Stimulated activated naive CD4-positive, alpha-beta T cell (primary cell): ENCODE results near the gene GDPD5.
A peak's percentile ranks its signal among the peaks of the same experiment; 100 is the strongest.

Experiments
- DNase-seq, 6 experiments: peaks; one replicate each; lab custom pipeline; 2025; lab: John Stamatoyannopoulos, UW

Gene GDPD5

GRCh38 chr11:75510723-75511019 is 15.1 kb downstream of the GDPD5 start:
- no peak for DNase-seq

- DNase-seq = no peak
Measured at GRCh38 chr11:75510004-75510722, 15.6 kb downstream of the GDPD5 start.

GRCh38 chr11:75509020-75509720 is 16.6 kb downstream of the GDPD5 start:
- DNase-seq = no peak

DNA sequence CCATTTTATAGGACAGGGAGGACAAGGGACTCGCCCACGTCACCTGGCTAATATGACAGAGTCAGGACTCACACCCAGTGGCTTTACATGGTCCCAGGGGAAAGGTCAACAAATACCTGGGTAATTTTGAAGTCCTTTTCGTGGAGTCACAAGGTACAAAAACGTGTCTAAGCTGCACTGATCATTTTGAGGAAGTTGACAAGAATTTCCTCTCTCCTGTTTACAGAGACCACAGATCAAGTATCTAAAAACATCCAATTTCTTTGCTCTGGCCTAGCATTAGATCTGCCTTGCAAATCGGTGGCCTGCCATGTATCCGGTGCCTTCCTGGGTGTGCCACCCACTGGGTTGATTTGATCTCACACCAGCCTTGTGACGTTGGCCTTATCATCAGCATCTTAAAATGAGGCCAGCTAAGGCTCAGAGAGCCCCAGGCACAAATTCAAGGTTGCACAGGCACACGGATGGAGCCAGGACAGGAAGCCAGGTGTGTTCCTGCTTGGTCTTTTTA is 17.6 kb downstream of the GDPD5 start:
- peak in 4 of 6 experiments; percentile 13 to 41 (median 34) for DNase-seq

DNA sequence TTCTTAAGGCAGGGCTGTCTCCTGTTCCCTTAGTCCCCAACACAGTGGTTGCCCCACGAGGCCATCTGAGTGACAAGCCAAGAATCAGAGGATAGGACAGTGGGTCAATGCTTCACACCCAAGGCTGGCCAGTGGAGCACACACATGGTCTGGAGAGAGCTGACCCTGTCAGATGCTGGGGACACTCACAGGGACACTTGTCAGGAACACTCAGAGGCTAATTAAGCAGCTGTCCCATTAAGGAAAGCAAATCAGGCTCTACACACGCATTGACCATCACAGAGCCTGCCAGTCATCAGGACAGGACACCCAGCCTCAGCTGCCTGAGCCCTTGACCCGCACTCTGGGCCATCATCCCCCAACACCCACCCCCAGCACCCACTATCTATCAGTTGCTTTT is 18.2 kb downstream of the GDPD5 start:
- DNase-seq = no peak

GRCh38 chr11:75506827-75507226 is 18.9 kb downstream of the GDPD5 start:
- no peak for DNase-seq

- DNase-seq = no peak
Measured at GRCh38 chr11:75505916-75506692, 19.6 kb downstream of the GDPD5 start.

DNA sequence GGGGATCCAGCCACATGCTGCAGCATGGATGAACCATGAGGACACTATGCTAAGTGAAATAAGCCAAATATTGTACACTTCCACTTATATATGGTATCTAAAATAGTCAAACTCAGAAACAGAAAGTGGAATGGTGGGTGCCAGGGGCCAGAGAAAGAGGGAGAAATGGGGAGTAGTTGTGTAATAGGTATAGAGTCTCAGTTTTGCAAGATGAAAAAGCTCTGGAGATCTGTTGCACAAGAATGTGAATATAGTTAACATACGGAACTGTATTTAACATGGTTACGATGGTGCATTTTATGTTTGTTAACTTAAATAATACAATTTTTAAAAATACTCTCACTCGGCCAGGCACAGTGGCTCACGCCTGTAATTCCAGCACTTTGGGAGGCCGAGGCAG is 21.2 kb downstream of the GDPD5 start:
- DNase-seq = no peak

DNA sequence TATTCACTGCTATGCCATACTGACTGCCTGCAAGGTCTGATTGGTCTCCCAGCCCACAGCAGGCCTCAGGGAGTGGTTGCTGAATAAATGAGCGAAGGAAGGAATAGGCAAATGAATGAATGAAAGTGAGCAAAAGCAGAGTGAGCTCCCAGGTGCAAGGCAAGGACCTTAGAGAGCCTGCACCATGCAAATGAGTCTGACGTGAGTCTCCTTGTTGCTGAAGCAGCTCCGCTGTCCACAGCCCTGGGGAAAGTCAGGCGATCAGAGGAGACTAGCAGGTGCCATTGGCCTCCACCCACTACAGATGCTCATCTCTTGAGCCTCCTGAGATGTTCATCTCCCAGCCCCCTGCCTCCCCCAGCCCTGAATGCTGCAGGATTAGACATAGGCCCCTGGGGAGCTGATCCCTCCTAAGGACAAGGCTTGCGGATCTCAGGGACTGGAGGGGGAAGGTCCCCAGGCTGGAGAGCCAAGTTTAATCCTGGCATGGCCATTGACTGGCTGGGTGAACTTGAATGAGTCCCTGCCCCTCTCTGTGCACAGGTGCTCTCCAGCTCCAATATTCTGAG is 22.1 kb downstream of the GDPD5 start:
- DNase-seq = no peak

- DNase-seq = no peak
Measured at GRCh38 chr11:75502138-75502537, 23.6 kb downstream of the GDPD5 start.

DNA sequence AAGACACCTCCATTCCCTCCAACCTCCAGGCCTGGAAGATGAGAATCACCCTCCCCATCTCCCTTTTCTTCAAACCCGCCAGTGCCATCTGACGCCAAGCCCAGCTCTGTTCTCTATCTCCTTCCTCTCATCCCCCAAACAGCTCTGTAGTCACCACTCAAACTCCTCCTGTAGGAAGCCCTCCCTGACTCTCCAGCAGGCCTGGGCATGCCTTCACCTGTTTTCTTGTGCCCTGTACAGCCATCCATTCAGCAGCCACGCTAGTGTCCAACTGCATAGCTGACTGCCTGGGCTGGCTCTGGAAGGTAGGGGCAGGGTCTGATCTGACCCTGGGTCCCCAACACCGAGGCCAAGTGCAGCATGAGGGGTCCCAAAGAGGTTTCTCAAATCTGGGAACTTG is 25.0 kb downstream of the GDPD5 start:
- no peak for DNase-seq

DNA sequence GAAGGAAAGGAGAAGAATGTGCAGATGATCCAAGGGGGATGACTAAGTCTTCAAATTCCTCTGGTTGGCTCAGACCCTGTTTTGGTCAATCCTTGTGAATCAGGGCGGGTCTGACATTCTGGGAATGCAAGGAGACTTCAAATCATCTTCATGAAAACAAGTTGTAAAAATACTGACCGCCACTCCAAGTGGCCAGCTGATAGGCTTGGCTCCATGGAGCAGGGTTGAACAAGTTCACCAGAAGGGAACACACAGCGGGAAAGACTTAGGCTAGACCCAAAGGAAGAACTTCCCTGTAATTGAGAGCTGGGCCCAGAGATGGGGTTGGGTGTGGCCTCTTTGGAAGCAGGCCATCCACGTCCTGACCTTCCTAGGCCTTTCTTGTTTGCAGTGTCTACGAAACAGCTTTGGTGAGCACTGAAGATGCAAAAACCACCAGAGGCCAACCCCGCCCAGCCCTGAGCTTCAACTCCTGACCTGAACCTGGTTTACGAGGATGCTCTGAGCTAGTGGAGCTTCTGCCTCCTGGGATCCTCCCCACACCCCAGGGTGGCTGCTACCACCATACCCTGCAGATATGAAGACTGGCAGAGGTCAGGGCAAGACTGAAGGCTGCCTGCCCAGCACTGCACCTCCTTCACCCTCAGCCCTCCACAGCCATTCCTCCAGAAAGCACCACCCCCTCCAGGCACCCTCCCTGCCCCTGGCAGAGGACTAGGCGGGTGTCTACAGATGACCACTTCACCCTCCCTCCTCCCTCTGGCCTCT is 26.1 kb downstream of the GDPD5 start:
- DNase-seq = no peak

GRCh38 chr11:75498556-75499255 is 27.0 kb downstream of the GDPD5 start:
- no peak for DNase-seq

DNA sequence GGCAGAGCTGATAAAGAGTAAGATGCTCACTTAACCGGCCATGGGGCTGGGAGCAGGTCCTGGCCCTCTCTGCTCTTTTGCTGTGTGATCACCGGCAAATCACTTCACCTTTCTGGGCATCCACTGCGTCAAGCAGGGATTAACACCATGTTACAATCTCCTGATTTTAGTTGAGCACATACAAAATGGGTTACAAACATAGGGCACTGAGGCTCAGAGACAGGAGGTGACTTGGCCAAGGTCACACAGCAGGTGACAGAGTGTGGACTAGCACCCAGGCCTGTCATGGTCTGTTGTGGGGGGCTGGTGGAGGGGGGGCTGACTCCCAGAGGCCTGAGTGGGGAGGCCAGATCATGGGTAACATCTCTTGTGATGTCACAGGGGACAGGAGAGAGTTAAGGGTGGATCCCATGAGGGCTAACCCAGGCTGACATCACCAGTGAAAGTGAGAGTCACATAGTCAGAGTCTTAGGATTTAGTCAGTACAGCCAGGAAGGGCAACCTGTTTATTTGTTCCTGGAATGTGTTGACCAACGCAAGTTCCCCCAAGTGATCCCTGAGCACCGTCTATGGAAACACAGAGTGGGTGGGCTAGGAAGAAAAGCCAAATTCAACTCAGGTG is 27.8 kb downstream of the GDPD5 start:
- no peak for DNase-seq

- DNase-seq = no peak
Measured at GRCh38 chr11:75496305-75496752, 29.4 kb downstream of the GDPD5 start.

DNA sequence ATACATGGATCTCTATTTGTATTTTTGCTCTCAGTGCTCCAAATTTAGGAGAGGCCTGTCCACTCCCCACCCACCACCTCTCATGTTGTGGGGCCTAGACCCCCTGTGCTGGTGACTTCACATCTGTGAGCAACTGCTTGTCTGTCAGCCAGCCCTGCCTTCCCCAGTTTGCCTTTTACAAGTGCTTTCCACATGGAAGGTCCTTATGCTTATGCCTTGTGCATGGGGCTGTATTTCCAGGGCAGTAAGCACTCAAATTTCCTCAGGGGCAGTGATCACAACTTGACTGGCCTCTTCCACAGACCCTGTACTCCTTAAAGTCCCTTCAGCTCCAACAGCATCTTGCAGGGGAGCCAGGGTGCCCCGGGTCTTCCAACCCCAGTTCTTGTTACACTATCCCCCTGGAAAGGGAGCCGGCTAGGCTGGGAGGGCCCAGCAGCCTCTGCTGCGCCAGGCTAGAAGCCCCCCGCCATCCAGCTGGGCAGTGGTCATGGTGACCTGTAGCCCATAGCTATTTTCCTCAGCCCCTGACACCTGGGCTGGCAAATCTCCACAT is 29.9 kb downstream of the GDPD5 start:
- no peak for DNase-seq

DNA sequence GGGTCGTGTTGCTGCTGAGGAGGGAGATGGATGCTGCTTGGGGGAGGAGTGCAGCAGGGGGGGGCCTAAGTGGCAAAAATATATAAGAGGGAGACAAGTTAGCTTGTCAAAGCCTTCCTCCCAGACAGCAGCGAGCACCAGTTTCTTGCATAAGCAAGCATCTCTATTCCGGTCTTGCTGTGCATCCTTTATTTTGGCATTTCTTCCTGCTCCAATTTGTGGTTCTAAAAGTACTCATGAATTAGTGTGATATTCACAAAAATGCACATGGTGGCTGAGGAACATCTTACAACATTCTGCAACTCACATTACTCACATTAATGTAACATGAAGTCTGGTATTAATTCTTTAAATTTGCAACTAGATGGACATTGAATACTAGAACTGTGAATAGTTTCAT is 32.1 kb downstream of the GDPD5 start:
- no peak for DNase-seq

DNA sequence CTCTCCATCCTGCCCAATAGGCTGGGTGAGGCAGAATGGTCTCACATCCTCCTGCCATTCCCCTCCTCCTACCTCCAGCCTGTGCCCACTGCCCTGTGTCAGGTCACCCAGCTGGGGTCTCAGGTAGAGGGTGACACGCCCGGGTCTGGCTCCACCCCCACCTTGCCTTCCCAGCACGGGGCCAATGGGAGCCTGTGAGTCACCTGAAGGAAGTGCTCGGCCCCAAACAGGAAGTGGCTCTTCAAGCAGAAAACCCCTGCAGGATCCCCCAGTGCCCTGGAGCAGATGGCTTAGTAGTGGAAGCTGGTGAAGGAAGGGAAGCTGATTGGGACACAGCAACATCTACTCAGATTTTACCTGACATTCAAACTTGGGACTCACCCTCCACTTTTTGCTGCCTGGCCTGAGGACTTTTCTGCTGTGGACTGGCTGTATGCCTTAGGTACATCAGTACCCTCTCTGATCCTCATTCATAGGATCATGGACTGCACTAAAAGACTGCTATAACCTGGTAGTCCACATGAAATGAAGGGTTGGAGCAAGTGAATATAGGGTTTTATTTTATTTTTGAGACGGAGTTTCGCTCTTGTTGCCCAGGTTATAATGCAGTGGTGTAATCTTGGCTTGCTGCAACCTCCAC is 33.4 kb downstream of the GDPD5 start:
- peak in 5 of 6 experiments; percentile 9 to 29 (median 15) for DNase-seq

- DNase-seq = no peak
Measured at GRCh38 chr11:75491465-75491864, 34.3 kb downstream of the GDPD5 start.
